ENCODE measurements around the gene FUBP1. TPM values are rescaled to one million over a fixed set of nuclear protein-coding genes. Genes with fewer than 3 reads are reported as not detected.
"Not testable (repeated sequence)": the region's sequence is repeated elsewhere in the genome, so short reads cannot be mapped to it uniquely, and the experiment has no call there.

Gene FUBP1
- total RNA-seq, 1 donor from 2014 or later: 220 TPM

DNA sequence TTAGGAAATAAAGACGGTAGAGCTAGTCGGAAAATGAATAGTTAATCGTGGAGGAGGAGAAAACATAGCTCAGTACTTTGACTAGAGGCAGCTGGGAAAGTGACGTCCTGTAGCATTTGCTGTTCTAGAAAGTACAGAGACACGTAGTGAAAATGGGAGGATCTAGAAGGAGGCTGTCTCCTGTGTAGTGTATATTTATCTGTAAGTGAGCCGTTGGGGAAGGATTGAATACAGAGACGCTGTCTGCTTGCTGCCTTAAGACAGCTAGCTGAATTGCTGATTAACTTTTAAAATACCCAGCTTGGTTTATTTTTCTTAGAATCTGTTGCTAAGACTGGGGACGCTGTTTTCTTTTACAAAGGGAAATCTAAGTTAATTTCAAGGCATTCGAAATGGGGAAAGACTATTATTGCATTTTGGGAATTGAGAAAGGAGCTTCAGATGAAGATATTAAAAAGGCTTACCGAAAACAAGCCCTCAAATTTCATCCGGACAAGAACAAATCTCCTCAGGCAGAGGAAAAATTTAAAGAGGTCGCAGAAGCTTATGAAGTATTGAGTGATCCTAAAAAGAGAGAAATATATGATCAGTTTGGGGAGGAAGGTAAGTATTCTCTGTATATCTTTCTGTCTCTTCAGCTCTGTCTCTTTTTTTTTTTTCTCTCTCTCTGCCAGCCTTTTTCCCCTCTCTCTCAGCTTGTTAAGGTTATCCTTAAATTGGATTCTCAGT, 26.0 kb upstream of the FUBP1 start, which contains the start of gene DNAJB4:
TSS of gene DNAJB4 (plus strand) at position 221 of the 729 bp plus-strand sequence. CDS start at position 393, 172 bp downstream.
- DNase-seq (ENCODE audit: extremely low spot score, unreplicated experiment): no peak
- peaks cover 3% of the 10 kb centered on the region for H3K27me3 Mint-ChIP-seq
- no peaks in the 10 kb centered on the region for H3K9me3 Mint-ChIP-seq

DNA sequence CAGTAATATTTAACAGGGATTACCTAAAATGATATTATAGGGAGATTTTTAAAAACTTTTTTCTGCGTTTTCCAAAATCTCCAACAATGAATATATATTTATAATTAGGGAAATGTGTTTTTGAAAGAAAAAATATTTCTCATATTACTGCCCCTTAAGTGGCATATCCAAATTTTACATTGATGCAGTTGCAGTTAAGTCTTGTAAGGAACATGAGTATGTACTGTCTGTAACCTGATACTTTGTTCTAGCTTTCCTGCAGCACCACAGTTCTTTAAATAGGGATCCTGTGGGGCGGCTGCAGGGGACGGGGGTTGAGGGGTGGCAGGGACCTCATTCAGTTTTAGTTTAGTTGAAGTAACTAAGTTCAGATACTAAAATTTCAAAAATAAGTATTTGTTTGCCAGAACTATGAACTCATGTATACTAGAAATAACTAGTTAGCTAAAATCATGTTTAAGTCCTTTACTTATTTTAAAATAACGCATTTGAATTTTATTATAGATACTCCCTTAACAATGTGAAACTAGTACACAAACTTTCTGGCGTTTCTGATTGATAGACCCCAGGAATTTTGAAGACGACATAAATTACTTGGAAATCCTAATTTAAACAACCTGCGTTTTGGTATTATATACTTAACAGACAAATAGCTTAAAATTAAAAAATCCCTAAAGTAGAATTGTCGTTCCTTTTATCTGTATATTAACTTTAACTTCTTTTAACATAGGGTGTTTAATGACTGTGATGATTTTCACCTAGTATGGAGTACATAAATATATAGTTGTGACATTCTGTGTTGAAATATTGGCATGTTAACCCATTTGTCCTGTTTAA, 25.2 kb upstream of the FUBP1 start:
- peak overlapping the region; percentile 99 for H3K27ac Mint-ChIP-seq
- H3K36me3 Mint-ChIP-seq: no peaks in the 10 kb centered on the region
- TF ChIP-seq, protein P1, sequence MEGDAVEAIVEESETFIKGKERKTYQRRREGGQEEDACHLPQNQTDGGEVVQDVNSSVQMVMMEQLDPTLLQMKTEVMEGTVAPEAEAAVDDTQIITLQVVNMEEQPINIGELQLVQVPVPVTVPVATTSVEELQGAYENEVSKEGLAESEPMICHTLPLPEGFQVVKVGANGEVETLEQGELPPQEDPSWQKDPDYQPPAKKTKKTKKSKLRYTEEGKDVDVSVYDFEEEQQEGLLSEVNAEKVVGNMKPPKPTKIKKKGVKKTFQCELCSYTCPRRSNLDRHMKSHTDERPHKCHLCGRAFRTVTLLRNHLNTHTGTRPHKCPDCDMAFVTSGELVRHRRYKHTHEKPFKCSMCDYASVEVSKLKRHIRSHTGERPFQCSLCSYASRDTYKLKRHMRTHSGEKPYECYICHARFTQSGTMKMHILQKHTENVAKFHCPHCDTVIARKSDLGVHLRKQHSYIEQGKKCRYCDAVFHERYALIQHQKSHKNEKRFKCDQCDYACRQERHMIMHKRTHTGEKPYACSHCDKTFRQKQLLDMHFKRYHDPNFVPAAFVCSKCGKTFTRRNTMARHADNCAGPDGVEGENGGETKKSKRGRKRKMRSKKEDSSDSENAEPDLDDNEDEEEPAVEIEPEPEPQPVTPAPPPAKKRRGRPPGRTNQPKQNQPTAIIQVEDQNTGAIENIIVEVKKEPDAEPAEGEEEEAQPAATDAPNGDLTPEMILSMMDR (conservative IDR thresholded peaks at IDR 0.05): no peak
- H3K27me3 Mint-ChIP-seq: peaks cover 3% of the 10 kb centered on the region
- peak overlapping the region; percentile 93 for H3K4me3 Mint-ChIP-seq
- H3K9me3 Mint-ChIP-seq: no peaks in the 10 kb centered on the region
- DNase-seq (ENCODE audit: extremely low spot score, unreplicated experiment): no peak
- peaks cover 30% of the 10 kb centered on the region for H3K4me1 Mint-ChIP-seq (ENCODE audit: unreplicated experiment)

More for the DNA sequence above, 26.0 kb upstream of the FUBP1 start, which contains the start of gene DNAJB4:
- peak within 1 kb of the TSS; percentile 99 for H3K27ac Mint-ChIP-seq
- H3K36me3 Mint-ChIP-seq: no peaks in the 10 kb centered on the region
- H3K4me3 Mint-ChIP-seq: peak within 1 kb of the TSS; percentile 93
- peaks cover 30% of the 10 kb centered on the region for H3K4me1 Mint-ChIP-seq (ENCODE audit: unreplicated experiment)
- TF ChIP-seq, protein P1 (conservative IDR thresholded peaks at IDR 0.05): no peak

DNA sequence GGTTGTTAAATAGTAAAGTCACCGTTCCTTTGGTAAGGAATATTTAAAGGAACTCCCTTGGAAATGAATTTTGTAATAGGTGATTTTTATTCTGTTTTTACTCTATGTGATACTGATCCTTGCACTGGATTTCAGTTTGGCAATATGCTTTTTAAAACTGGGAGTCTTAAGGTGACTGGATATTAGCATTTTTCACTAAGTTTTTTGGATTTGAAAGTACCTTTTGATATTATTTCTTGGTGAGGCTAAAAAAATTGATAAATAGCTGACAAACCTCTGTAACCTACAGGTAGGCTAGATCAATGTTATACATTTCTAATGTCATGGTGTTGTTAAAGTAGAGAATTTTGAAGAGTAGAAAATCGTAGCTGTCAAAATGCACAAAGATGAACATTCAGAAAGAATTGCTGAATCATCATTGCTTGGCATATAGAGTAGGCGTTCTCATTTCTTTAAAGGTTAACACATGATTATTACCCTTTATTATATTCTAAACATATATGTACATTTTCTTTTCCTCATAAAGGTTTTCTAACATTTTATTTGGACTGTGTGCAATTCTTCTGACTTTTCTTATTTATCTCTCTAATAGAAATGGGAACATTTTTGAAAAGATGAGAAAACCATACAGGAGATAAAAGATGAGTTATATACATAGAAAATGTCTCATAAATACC, 24.3 kb upstream of the FUBP1 start:
- no peaks in the 10 kb centered on the region for H3K9me3 Mint-ChIP-seq
- peak overlapping the region; percentile 99 for H3K27ac Mint-ChIP-seq
- TF ChIP-seq, protein P1 (conservative IDR thresholded peaks at IDR 0.05): no peak
- H3K4me1 Mint-ChIP-seq (ENCODE audit: unreplicated experiment): peaks cover 28% of the 10 kb centered on the region
- peak overlapping the region; percentile 75 for H3K4me3 Mint-ChIP-seq
- H3K36me3 Mint-ChIP-seq: no peaks in the 10 kb centered on the region
- no peak for DNase-seq (ENCODE audit: extremely low spot score, unreplicated experiment)
- peaks cover 3% of the 10 kb centered on the region for H3K27me3 Mint-ChIP-seq

DNA sequence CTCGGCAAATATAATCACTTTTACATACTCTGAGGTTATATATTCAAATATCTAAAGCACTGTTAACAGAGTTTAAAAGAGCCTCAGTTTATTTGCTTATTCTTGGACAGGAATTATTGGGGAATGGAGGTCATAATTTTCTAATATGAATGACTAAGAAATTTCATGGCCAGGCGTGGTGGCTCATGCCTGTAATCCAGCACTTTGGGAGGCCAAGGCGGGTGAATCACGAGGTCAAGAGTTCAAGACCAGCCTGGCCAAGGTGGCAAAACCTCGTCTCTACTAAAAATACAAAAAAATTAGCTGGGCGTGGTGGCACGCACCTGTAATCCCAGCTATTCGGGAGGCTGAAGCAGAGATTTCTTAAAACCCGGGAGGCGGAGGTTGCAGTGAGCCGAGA, 21.7 kb upstream of the FUBP1 start:
- not testable (repeated sequence) for DNase-seq (ENCODE audit: extremely low spot score, unreplicated experiment); H3K27ac Mint-ChIP-seq; H3K36me3 Mint-ChIP-seq; H3K27me3 Mint-ChIP-seq; H3K9me3 Mint-ChIP-seq; H3K4me3 Mint-ChIP-seq
- H3K4me1 Mint-ChIP-seq (ENCODE audit: unreplicated experiment): peaks cover 19% of the 10 kb centered on the region

DNA sequence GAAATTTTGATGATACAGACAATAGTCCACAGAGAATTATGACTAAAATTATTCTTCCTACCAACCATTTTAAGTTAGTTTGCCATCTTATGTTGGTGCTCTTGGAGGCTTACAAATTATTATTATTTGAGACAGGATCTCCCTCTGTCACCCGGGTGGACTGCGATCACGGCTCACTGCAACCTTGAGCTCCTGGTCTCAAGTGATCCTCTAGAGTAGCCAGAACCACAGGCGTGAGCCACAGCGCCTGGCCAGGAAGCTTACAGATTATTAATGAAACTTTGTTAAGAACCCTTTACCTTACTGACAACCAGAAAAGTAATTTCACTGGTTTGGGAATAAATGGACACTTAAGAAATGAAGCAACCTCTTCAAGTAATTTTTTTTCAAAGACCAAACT, 17.9 kb upstream of the FUBP1 start:
- no peak for DNase-seq (ENCODE audit: extremely low spot score, unreplicated experiment)
- TF ChIP-seq, protein P1 (conservative IDR thresholded peaks at IDR 0.05): no peak
- Mint-ChIP-seq H3K4me3 (no peak overlapping the region), H3K36me3 (peaks cover 8% of the 10 kb centered on the region), H3K9me3 (no peaks in the 10 kb centered on the region), H3K4me1 (ENCODE audit: unreplicated experiment) (no peaks in the 10 kb centered on the region), H3K27ac (no peak overlapping the region), H3K27me3 (no peaks in the 10 kb centered on the region)

Data from type B pancreatic cell (in vitro differentiated cells).